Measurements from ENCODE around the gene CECR2.
"Not testable (repeated sequence)": the region's sequence is repeated elsewhere in the genome, so short reads cannot be mapped to it uniquely, and the experiment has no call there.

Gene CECR2

GRCh38 chr22:17566016-17566687 lies 196.9 kb downstream of the CECR2 start:
- no CpG with 5 or more reads among the region's 19 CpGs for WGBS, 2 donors (ENCODE audit: extremely low coverage in 2 of 2, insufficient read length in 2 of 2, insufficient replicate concordance in 1 of 2)
- H2BK12ac ChIP-seq (ENCODE audit: low read length); H2AFZ ChIP-seq (ENCODE audit: low read length); H3K27me3 ChIP-seq (ENCODE audit: control insufficient read depth in 3 of 3, insufficient read depth in 3 of 3, low read depth in 1 of 3, low read length in 3 of 3); H3K9ac ChIP-seq (ENCODE audit: low read depth, low read length, poor library complexity); H3K4ac ChIP-seq (ENCODE audit: low read length); H3K18ac ChIP-seq (ENCODE audit: low read length); H2BK15ac ChIP-seq (ENCODE audit: low read length); H3K4me2 ChIP-seq (ENCODE audit: insufficient read depth, low read length, poor library complexity, severe bottlenecking); H3K23ac ChIP-seq (ENCODE audit: low read depth, low read length, poor library complexity); H3K4me3 ChIP-seq (ENCODE audit: low read length in 2 of 2); H4K91ac ChIP-seq (ENCODE audit: low read depth, low read length, poor library complexity); H2AK5ac ChIP-seq (ENCODE audit: low read depth, low read length); H4K8ac ChIP-seq (ENCODE audit: low read depth, low read length); H2BK120ac ChIP-seq (ENCODE audit: low read depth, low read length); DNase-seq (ENCODE audit: low spot score); H3K79me1 ChIP-seq (ENCODE audit: low read depth, low read length); H3K36me3 ChIP-seq (replicated peaks in 1 of 2; ENCODE audit: control insufficient read depth in 2 of 2, insufficient read depth in 2 of 2, low read length in 2 of 2); H3K14ac ChIP-seq (ENCODE audit: low read length); H2BK5ac ChIP-seq (ENCODE audit: low read length); H3K27ac ChIP-seq (replicated peaks; ENCODE audit: low read length); H3K9me3 ChIP-seq (replicated peaks in 1 of 2; ENCODE audit: control insufficient read depth in 2 of 2, insufficient read depth in 1 of 2, low read depth in 1 of 2, low read length in 2 of 2): not testable (repeated sequence)
- peaks cover 18 to 31% of the 10 kb centered on the region in 2 donors for H3K4me1 ChIP-seq (ENCODE audit: control insufficient read depth in 2 of 2, insufficient read depth in 1 of 2, low read depth in 1 of 2, low read length in 2 of 2)

GRCh38 chr22:17566776-17567175 lies 197.5 kb downstream of the CECR2 start:
- Histone ChIP-seq H3K4me3 (ENCODE audit: low read length in 2 of 2) (no peak overlapping the region), H4K91ac (ENCODE audit: low read depth, low read length, poor library complexity) (no peak overlapping the region), H3K4me1 (ENCODE audit: control insufficient read depth in 2 of 2, insufficient read depth in 1 of 2, low read depth in 1 of 2, low read length in 2 of 2) (peaks cover 19 to 32% of the 10 kb centered on the region in 2 donors), H4K8ac (ENCODE audit: low read depth, low read length) (no peak overlapping the region), H3K79me1 (ENCODE audit: low read depth, low read length) (no peaks in the 10 kb centered on the region), H3K18ac (ENCODE audit: low read length) (no peak overlapping the region), H3K4ac (ENCODE audit: low read length) (no peak overlapping the region), H3K4me2 (ENCODE audit: insufficient read depth, low read length, poor library complexity, severe bottlenecking) (no peak overlapping the region), H2BK15ac (ENCODE audit: low read length) (no peak overlapping the region), H2BK5ac (ENCODE audit: low read length) (no peak overlapping the region), H2BK12ac (ENCODE audit: low read length) (no peak overlapping the region), H3K9me3 (replicated peaks in 1 of 2; ENCODE audit: control insufficient read depth in 2 of 2, insufficient read depth in 1 of 2, low read depth in 1 of 2, low read length in 2 of 2) (no peaks in the 10 kb centered on the region), H3K14ac (ENCODE audit: low read length) (no peak overlapping the region), H3K9ac (ENCODE audit: low read depth, low read length, poor library complexity) (no peak overlapping the region), H3K36me3 (replicated peaks in 1 of 2; ENCODE audit: control insufficient read depth in 2 of 2, insufficient read depth in 2 of 2, low read length in 2 of 2) (no peaks in the 10 kb centered on the region), H3K27me3 (ENCODE audit: control insufficient read depth in 3 of 3, insufficient read depth in 3 of 3, low read depth in 1 of 3, low read length in 3 of 3) (no peaks in the 10 kb centered on the region), H2AK5ac (ENCODE audit: low read depth, low read length) (no peak overlapping the region), H3K27ac (replicated peaks; ENCODE audit: low read length) (no peak overlapping the region), H2BK120ac (ENCODE audit: low read depth, low read length) (no peak overlapping the region), H2AFZ (ENCODE audit: low read length) (no peak overlapping the region), H3K23ac (ENCODE audit: low read depth, low read length, poor library complexity) (no peak overlapping the region)
- WGBS, 2 donors (ENCODE audit: extremely low coverage in 2 of 2, insufficient read length in 2 of 2, insufficient replicate concordance in 1 of 2): no CpG with 5 or more reads among the region's 10 CpGs
- no peak for DNase-seq (ENCODE audit: low spot score)

GRCh38 chr22:17569971-17570511 lies 200.8 kb downstream of the CECR2 start:
- H3K27ac ChIP-seq (replicated peaks; ENCODE audit: low read length): peak overlapping the region; percentile 18
- no CpG with 5 or more reads among the region's 8 CpGs for WGBS, 2 donors (ENCODE audit: extremely low coverage in 2 of 2, insufficient read length in 2 of 2, insufficient replicate concordance in 1 of 2)

GRCh38 chr22:17570851-17571631 lies 201.8 kb downstream of the CECR2 start:
- no CpG with 5 or more reads among the region's 21 CpGs for WGBS, 2 donors (ENCODE audit: extremely low coverage in 2 of 2, insufficient read length in 2 of 2, insufficient replicate concordance in 1 of 2)
- Histone ChIP-seq H4K91ac (ENCODE audit: low read depth, low read length, poor library complexity) (no peak overlapping the region), H3K9ac (ENCODE audit: low read depth, low read length, poor library complexity) (no peak overlapping the region), H2BK5ac (ENCODE audit: low read length) (no peak overlapping the region), H3K9me3 (replicated peaks in 1 of 2; ENCODE audit: control insufficient read depth in 2 of 2, insufficient read depth in 1 of 2, low read depth in 1 of 2, low read length in 2 of 2) (no peaks in the 10 kb centered on the region), H3K27ac (replicated peaks; ENCODE audit: low read length) (no peak overlapping the region), H3K27me3 (ENCODE audit: control insufficient read depth in 3 of 3, insufficient read depth in 3 of 3, low read depth in 1 of 3, low read length in 3 of 3) (no peaks in the 10 kb centered on the region), H3K4me3 (ENCODE audit: low read length in 2 of 2) (no peak overlapping the region), H3K4me2 (ENCODE audit: insufficient read depth, low read length, poor library complexity, severe bottlenecking) (no peak overlapping the region), H2AK5ac (ENCODE audit: low read depth, low read length) (no peak overlapping the region), H3K79me1 (ENCODE audit: low read depth, low read length) (no peaks in the 10 kb centered on the region), H2BK15ac (ENCODE audit: low read length) (no peak overlapping the region), H3K18ac (ENCODE audit: low read length) (peak overlapping the region; percentile 15), H3K4me1 (ENCODE audit: control insufficient read depth in 2 of 2, insufficient read depth in 1 of 2, low read depth in 1 of 2, low read length in 2 of 2) (peaks cover 18 to 19% of the 10 kb centered on the region in 2 donors), H2BK12ac (ENCODE audit: low read length) (no peak overlapping the region), H3K14ac (ENCODE audit: low read length) (no peak overlapping the region), H3K23ac (ENCODE audit: low read depth, low read length, poor library complexity) (no peak overlapping the region), H3K4ac (ENCODE audit: low read length) (no peak overlapping the region), H2AFZ (ENCODE audit: low read length) (peak overlapping the region; percentile 2), H3K36me3 (replicated peaks in 1 of 2; ENCODE audit: control insufficient read depth in 2 of 2, insufficient read depth in 2 of 2, low read length in 2 of 2) (no peaks in the 10 kb centered on the region), H4K8ac (ENCODE audit: low read depth, low read length) (no peak overlapping the region), H2BK120ac (ENCODE audit: low read depth, low read length) (no peak overlapping the region)
- DNase-seq (ENCODE audit: low spot score): no peak

More at GRCh38 chr22:17569971-17570511, 200.8 kb downstream of the CECR2 start:
- no peak overlapping the region for H3K23ac ChIP-seq (ENCODE audit: low read depth, low read length, poor library complexity)
- H3K4me3 ChIP-seq (ENCODE audit: low read length in 2 of 2): no peak overlapping the region
- H3K79me1 ChIP-seq (ENCODE audit: low read depth, low read length): no peaks in the 10 kb centered on the region
- DNase-seq (ENCODE audit: low spot score): no peak
- H3K27me3 ChIP-seq (ENCODE audit: control insufficient read depth in 3 of 3, insufficient read depth in 3 of 3, low read depth in 1 of 3, low read length in 3 of 3): no peaks in the 10 kb centered on the region
- H3K9me3 ChIP-seq (replicated peaks in 1 of 2; ENCODE audit: control insufficient read depth in 2 of 2, insufficient read depth in 1 of 2, low read depth in 1 of 2, low read length in 2 of 2): no peaks in the 10 kb centered on the region
- no peaks in the 10 kb centered on the region for H3K36me3 ChIP-seq (replicated peaks in 1 of 2; ENCODE audit: control insufficient read depth in 2 of 2, insufficient read depth in 2 of 2, low read length in 2 of 2)
- no peak overlapping the region for H3K4ac ChIP-seq (ENCODE audit: low read length)
- no peak overlapping the region for H2AK5ac ChIP-seq (ENCODE audit: low read depth, low read length)
- H4K91ac ChIP-seq (ENCODE audit: low read depth, low read length, poor library complexity): no peak overlapping the region
- peak overlapping the region; percentile 85 for H2AFZ ChIP-seq (ENCODE audit: low read length)
- peaks cover 13 to 18% of the 10 kb centered on the region in 2 donors for H3K4me1 ChIP-seq (ENCODE audit: control insufficient read depth in 2 of 2, insufficient read depth in 1 of 2, low read depth in 1 of 2, low read length in 2 of 2)
- no peak overlapping the region for H2BK5ac ChIP-seq (ENCODE audit: low read length)
- H3K4me2 ChIP-seq (ENCODE audit: insufficient read depth, low read length, poor library complexity, severe bottlenecking): no peak overlapping the region
- peak overlapping the region; percentile 12 for H3K14ac ChIP-seq (ENCODE audit: low read length)
- H2BK15ac ChIP-seq (ENCODE audit: low read length): no peak overlapping the region
- no peak overlapping the region for H2BK120ac ChIP-seq (ENCODE audit: low read depth, low read length)
- no peak overlapping the region for H2BK12ac ChIP-seq (ENCODE audit: low read length)
- no peak overlapping the region for H3K9ac ChIP-seq (ENCODE audit: low read depth, low read length, poor library complexity)
- no peak overlapping the region for H3K18ac ChIP-seq (ENCODE audit: low read length)
- H4K8ac ChIP-seq (ENCODE audit: low read depth, low read length): no peak overlapping the region
